ENCODE measurements around the gene TINAGL1.

GRCh38 chr1:31583082-31583994 is 7.0 kb downstream of the TINAGL1 start:
- no peak for TF ChIP-seq CTCF (conservative IDR thresholded peaks at IDR 0.05)
- TF ChIP-seq ZFX (IDR thresholded peaks at IDR 0.05): no peak

Data from C4-2B (cell line).